ENCODE results near the gene PRDM16. TPM values are rescaled to one million over a fixed set of nuclear protein-coding genes. Genes with fewer than 3 reads are reported as not detected.
A peak's percentile ranks its signal among the peaks of the same experiment; 100 is the strongest.

PRDM16 gene
- total RNA-seq, 4 donors from 2014 or later: 0.41 to 0.95 TPM; not detected in 2

DNA sequence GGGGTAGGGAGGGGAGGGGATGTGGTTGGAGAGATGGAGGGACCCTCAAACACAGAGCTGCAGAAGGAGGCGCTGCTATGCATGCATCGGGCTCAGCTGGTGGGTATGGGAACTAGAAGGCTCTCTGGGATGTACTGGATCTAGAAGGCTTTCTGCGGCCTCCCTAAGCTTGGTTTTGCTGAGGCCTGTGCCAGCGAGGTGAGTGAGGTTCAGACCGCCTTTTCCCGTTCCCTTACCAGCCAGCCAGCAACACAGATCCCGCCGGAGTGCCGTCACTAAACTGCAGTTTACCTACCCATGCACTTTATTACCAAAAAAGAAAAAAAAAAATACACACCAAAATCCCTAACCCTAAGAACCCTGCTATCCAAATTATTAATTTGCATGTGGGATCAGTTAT, 180.2 kb downstream of the PRDM16 start:
- H3K4me1 ChIP-seq: peaks cover 0 to 11% (median 5%) of the 10 kb centered on the region in 4 donors
- no peak for DNase-seq
- TF ChIP-seq POLR2A (IDR thresholded peaks at IDR 0.05) (no peak), EP300 (IDR thresholded peaks at IDR 0.05; ENCODE audit: low read depth) (no peak), POLR2AphosphoS5 (IDR thresholded peaks at IDR 0.05) (no peak)
- TF ChIP-seq, protein P1, sequence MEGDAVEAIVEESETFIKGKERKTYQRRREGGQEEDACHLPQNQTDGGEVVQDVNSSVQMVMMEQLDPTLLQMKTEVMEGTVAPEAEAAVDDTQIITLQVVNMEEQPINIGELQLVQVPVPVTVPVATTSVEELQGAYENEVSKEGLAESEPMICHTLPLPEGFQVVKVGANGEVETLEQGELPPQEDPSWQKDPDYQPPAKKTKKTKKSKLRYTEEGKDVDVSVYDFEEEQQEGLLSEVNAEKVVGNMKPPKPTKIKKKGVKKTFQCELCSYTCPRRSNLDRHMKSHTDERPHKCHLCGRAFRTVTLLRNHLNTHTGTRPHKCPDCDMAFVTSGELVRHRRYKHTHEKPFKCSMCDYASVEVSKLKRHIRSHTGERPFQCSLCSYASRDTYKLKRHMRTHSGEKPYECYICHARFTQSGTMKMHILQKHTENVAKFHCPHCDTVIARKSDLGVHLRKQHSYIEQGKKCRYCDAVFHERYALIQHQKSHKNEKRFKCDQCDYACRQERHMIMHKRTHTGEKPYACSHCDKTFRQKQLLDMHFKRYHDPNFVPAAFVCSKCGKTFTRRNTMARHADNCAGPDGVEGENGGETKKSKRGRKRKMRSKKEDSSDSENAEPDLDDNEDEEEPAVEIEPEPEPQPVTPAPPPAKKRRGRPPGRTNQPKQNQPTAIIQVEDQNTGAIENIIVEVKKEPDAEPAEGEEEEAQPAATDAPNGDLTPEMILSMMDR (IDR thresholded peaks at IDR 0.05): no peak
- 86% methylated on average over 9 of the region's 9 CpGs; no CpG with 5 or more reads in 1 of the 2 donors for WGBS, 2 donors (ENCODE audit: low coverage in 1 of 2)
- intact Hi-C loops (cut with DNase I; ENCODE audit: low total_unique reads) (no loop called here), in situ Hi-C loops (cut with MboI; ENCODE audit: low pct_ligation_motif_present in 1 of 4, low pct_unique_long_range_greater_than_20kb in 1 of 4, low sequenced_read_pairs in 3 of 4) (no loop called here)
- no peaks in the 10 kb centered on the region for H3K9me3 ChIP-seq
- no peaks in the 10 kb centered on the region for H3K36me3 ChIP-seq
- peaks cover 43% of the 10 kb centered on the region for H3K27me3 ChIP-seq
- H3K4me3 ChIP-seq: no peak overlapping the region
- H3K27ac ChIP-seq: no peak overlapping the region

DNA sequence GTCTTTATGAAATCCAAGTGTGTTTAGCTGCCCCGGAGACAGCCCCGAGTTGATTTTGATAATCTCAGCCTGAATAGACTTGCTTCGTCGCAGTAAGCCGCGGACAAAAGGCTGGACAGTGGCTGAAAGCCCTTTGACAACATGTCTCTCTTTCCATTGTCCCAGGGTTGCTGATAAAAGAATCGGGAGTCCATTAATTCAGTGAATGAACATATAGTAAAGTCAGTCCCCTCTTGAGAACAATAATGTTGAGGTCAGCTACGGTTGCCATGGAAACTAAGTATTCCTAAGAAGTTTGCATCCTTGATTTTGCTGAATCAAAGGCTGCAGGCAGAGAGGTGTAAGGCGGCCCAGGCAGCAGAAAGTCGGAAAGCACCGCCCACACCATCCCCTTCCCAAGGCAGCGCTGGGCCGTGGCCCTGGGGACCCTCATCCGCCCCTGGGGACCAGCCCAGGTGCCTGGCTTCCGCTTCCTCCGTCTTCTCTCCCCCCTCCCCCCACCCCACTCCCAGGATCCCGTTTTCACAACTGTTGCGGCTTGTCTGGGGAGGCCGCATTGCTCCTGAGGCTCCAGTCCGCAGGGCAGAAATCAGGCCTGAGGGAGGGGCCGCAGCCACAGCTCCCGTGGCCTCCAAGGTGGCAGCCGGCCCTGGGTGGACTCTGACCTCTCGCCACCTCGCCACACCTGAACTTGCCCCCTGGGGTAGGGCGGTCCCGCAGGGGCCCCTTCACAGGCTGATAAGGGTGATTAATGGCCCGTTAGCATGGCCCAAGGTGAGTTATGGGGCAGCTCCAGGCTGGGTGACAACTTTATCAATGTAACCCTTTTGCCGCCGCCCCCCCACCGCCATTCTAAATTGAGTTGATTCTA, 180.9 kb downstream of the PRDM16 start:
- TF ChIP-seq POLR2AphosphoS5 (IDR thresholded peaks at IDR 0.05) (no peak), POLR2A (IDR thresholded peaks at IDR 0.05) (no peak), EP300 (IDR thresholded peaks at IDR 0.05; ENCODE audit: low read depth) (no peak)
- TF ChIP-seq, protein P1 (IDR thresholded peaks at IDR 0.05): no peak
- no peak overlapping the region for H3K4me3 ChIP-seq
- H3K27ac ChIP-seq: no peak overlapping the region
- peak; percentile 11 for DNase-seq
- no peaks in the 10 kb centered on the region for H3K9me3 ChIP-seq
- intact Hi-C loops (cut with DNase I; ENCODE audit: low total_unique reads) (no loop called here), in situ Hi-C loops (cut with MboI; ENCODE audit: low pct_ligation_motif_present in 1 of 4, low pct_unique_long_range_greater_than_20kb in 1 of 4, low sequenced_read_pairs in 3 of 4) (loop anchor here in 1 of 4 donors (25.0 kb wide), 1 partner anchor 88 kb away; no protein-coding TSS in a partner anchor)
- no peaks in the 10 kb centered on the region for H3K36me3 ChIP-seq
- WGBS, 2 donors (ENCODE audit: low coverage in 1 of 2): 53 to 72% methylated on average over 3 to 23 of the region's 31 CpGs
- H3K4me1 ChIP-seq: peaks cover 0 to 11% (median 5%) of the 10 kb centered on the region in 4 donors
- H3K27me3 ChIP-seq: peaks cover 43% of the 10 kb centered on the region

DNA sequence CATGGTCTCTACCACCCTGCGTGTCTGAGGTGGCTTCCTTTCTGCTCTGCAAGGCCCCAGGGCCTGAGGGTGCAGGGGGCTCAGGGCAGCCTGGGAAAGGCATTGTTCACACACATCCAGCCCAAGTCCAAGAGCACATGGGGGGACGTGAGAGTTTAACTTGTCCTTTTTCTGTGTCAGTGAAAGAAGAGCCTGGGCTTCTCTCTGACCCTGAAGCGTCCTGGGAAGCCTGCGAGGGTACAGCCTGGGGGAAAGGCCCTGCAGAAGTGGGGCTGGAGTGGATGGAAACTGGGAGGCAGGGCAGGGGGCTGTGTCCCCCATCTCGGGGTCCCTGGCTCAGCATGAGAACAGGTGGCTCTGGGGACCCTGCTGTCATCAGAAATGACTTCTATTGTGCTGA, 181.6 kb downstream of the PRDM16 start:
- peaks cover 37% of the 10 kb centered on the region for H3K27me3 ChIP-seq
- in situ Hi-C loops (cut with MboI; ENCODE audit: low pct_ligation_motif_present in 1 of 4, low pct_unique_long_range_greater_than_20kb in 1 of 4, low sequenced_read_pairs in 3 of 4): loop anchor here in 1 of 4 donors (25.0 kb wide), 1 partner anchor 88 kb away; no protein-coding TSS in a partner anchor

More for the DNA sequence above, 181.6 kb downstream of the PRDM16 start:
- no peaks in the 10 kb centered on the region for H3K36me3 ChIP-seq
- intact Hi-C loops (cut with DNase I; ENCODE audit: low total_unique reads): no loop called here
- 27 to 64% methylated on average over 2 to 5 of the region's 5 CpGs for WGBS, 2 donors (ENCODE audit: low coverage in 1 of 2)
- peaks cover 0 to 11% (median 5%) of the 10 kb centered on the region in 4 donors for H3K4me1 ChIP-seq
- no peak for DNase-seq
- TF ChIP-seq, protein P1 (IDR thresholded peaks at IDR 0.05): no peak
- TF ChIP-seq EP300 (IDR thresholded peaks at IDR 0.05; ENCODE audit: low read depth) (no peak), POLR2A (IDR thresholded peaks at IDR 0.05) (no peak), POLR2AphosphoS5 (IDR thresholded peaks at IDR 0.05) (no peak)
- H3K27ac ChIP-seq: no peak overlapping the region
- no peaks in the 10 kb centered on the region for H3K9me3 ChIP-seq
- no peak overlapping the region for H3K4me3 ChIP-seq
